ENCODE data around the gene MNAT1.

The MNAT1 gene

GRCh38 chr14:60926002-60926401 lies 191.4 kb downstream of the MNAT1 start:
- no peaks in the 10 kb centered on the region for H3K27me3 ChIP-seq (replicated peaks)
- no peak for DNase-seq
- no peaks in the 10 kb centered on the region for H3K36me3 ChIP-seq (replicated peaks)
- in situ Hi-C loops (cut with HindIII; ENCODE audit: low pct_ligation_motif_present, low sequenced_read_pairs), result no loop called here
- no peak overlapping the region for H3K4me3 ChIP-seq (ENCODE audit: low read depth, low read length)
- H3K27ac ChIP-seq, result no peak overlapping the region
- no peak for TF ChIP-seq CTCF (IDR thresholded peaks at IDR 0.05; ENCODE audit: low read depth, low read length, missing control alignments)

- no peak overlapping the region for H3K27ac ChIP-seq
- no peak for TF ChIP-seq CTCF (IDR thresholded peaks at IDR 0.05; ENCODE audit: low read depth, low read length, missing control alignments)
- H3K4me3 ChIP-seq (ENCODE audit: low read depth, low read length), result no peak overlapping the region
- H3K27me3 ChIP-seq (replicated peaks), result no peaks in the 10 kb centered on the region
- DNase-seq, result no peak
- in situ Hi-C loops (cut with HindIII; ENCODE audit: low pct_ligation_motif_present, low sequenced_read_pairs), result no loop called here
- no peaks in the 10 kb centered on the region for H3K36me3 ChIP-seq (replicated peaks)
These were observed 196.7 kb downstream of the MNAT1 start for GRCh38 chr14:60931218-60931617.

- no peak for TF ChIP-seq CTCF (IDR thresholded peaks at IDR 0.05; ENCODE audit: low read depth, low read length, missing control alignments)
- no peak overlapping the region for H3K27ac ChIP-seq
- DNase-seq, result no peak
- H3K27me3 ChIP-seq (replicated peaks), result no peaks in the 10 kb centered on the region
- H3K4me3 ChIP-seq (ENCODE audit: low read depth, low read length), result no peak overlapping the region
- no peaks in the 10 kb centered on the region for H3K36me3 ChIP-seq (replicated peaks)
- in situ Hi-C loops (cut with HindIII; ENCODE audit: low pct_ligation_motif_present, low sequenced_read_pairs), result no loop called here
These were observed 199.5 kb downstream of the MNAT1 start for GRCh38 chr14:60933920-60934655.

GRCh38 chr14:60935319-60935718 lies 200.8 kb downstream of the MNAT1 start:
- Histone ChIP-seq H3K36me3 (replicated peaks) (no peaks in the 10 kb centered on the region), H3K27ac (no peak overlapping the region), H3K4me3 (ENCODE audit: low read depth, low read length) (no peak overlapping the region), H3K27me3 (replicated peaks) (no peaks in the 10 kb centered on the region)
- no peak for TF ChIP-seq CTCF (IDR thresholded peaks at IDR 0.05; ENCODE audit: low read depth, low read length, missing control alignments)
- no peak for DNase-seq
- in situ Hi-C loops (cut with HindIII; ENCODE audit: low pct_ligation_motif_present, low sequenced_read_pairs), result no loop called here

- H3K27ac ChIP-seq, result no peak overlapping the region
- TF ChIP-seq CTCF (IDR thresholded peaks at IDR 0.05; ENCODE audit: low read depth, low read length, missing control alignments), result no peak
- in situ Hi-C loops (cut with HindIII; ENCODE audit: low pct_ligation_motif_present, low sequenced_read_pairs), result no loop called here
- H3K4me3 ChIP-seq (ENCODE audit: low read depth, low read length), result no peak overlapping the region
- H3K27me3 ChIP-seq (replicated peaks), result no peaks in the 10 kb centered on the region
- DNase-seq, result no peak
- H3K36me3 ChIP-seq (replicated peaks), result no peaks in the 10 kb centered on the region
These were observed 209.1 kb downstream of the MNAT1 start for GRCh38 chr14:60943637-60944032.

GRCh38 chr14:60944204-60944603 lies 209.6 kb downstream of the MNAT1 start:
- Histone ChIP-seq H3K27ac (no peak overlapping the region), H3K27me3 (replicated peaks) (no peaks in the 10 kb centered on the region), H3K4me3 (ENCODE audit: low read depth, low read length) (no peak overlapping the region), H3K36me3 (replicated peaks) (no peaks in the 10 kb centered on the region)
- in situ Hi-C loops (cut with HindIII; ENCODE audit: low pct_ligation_motif_present, low sequenced_read_pairs), result no loop called here
- TF ChIP-seq CTCF (IDR thresholded peaks at IDR 0.05; ENCODE audit: low read depth, low read length, missing control alignments), result no peak
- DNase-seq, result no peak

Data from brain microvascular endothelial cell (primary cell).